Natural killer cell (primary cell): ENCODE results near the gene NEUROD6. TPM values are rescaled to one million over a fixed set of nuclear protein-coding genes. Genes with fewer than 3 reads are reported as not detected.

Experiments used
- ATAC-seq, 3 donors: fragments of 150-1000 bp in 2 of 3; fragments of 200-7000 bp in 1 of 3; cut with Tn5 transposase; 1 replicate in 1 of 3; 2 replicates in 2 of 3; pipeline ENCODE4 v1.10.0; 2021; ENCODE audit warnings: mild to moderate bottlenecking in 2 of 3, moderate library complexity in 2 of 3
- DNase-seq, 2 donors: peaks; one replicate each; pipeline versions ENCODE4 v3.0.0 to v3.0.0-alpha.2; 2013 to 2021; ENCODE audit warnings: mixed read lengths in 1 of 2
- H3K27ac ChIP-seq: one replicate; pipeline ENCODE4 v1.5.1; 2013; ENCODE audit warnings: mild to moderate bottlenecking, low read length
- H3K27me3 ChIP-seq: one replicate; pipeline ENCODE4 v1.6.1; 2013; ENCODE audit warnings: low read length; ENCODE audit not compliant: control insufficient read depth, insufficient read depth
- H3K36me3 ChIP-seq: one replicate; pipeline ENCODE4 v1.6.1; 2013; ENCODE audit warnings: low read length; ENCODE audit not compliant: control insufficient read depth, insufficient read depth
- H3K4me1 ChIP-seq: one replicate; pipeline ENCODE4 v1.6.1; 2013; ENCODE audit warnings: low read length; ENCODE audit not compliant: control insufficient read depth, insufficient read depth
- H3K4me3 ChIP-seq: one replicate; pipeline ENCODE4 v1.5.1; 2013; ENCODE audit warnings: low read length
- H3K9me3 ChIP-seq: one replicate; pipeline ENCODE4 v1.6.1; 2013; ENCODE audit warnings: low read length; ENCODE audit not compliant: control insufficient read depth, insufficient read depth
- H3K27ac Mint-ChIP-seq, 2 donors: one replicate each; pipeline ENCODE4 v1.8.0; 2022; ENCODE audit warnings: mild to moderate bottlenecking in 2 of 2, mixed read lengths in 2 of 2, moderate library complexity in 1 of 2
- H3K27me3 Mint-ChIP-seq, 2 donors: one replicate each; pipeline ENCODE4 v1.8.0; 2022; ENCODE audit warnings: low read depth in 2 of 2, mixed read lengths in 2 of 2
- H3K36me3 Mint-ChIP-seq: one replicate; pipeline ENCODE4 v1.8.0; 2022; ENCODE audit warnings: mixed read lengths
- H3K4me1 Mint-ChIP-seq, 2 donors: one replicate each; pipeline ENCODE4 v1.8.0; 2022; ENCODE audit warnings: mixed read lengths in 2 of 2
- H3K4me3 Mint-ChIP-seq: one replicate; pipeline ENCODE4 v1.8.0; 2022; ENCODE audit warnings: mild to moderate bottlenecking, moderate library complexity, mixed read lengths
- H3K9me3 Mint-ChIP-seq, 2 donors: one replicate each; pipeline ENCODE4 v1.8.0; 2022; ENCODE audit warnings: mixed read lengths in 2 of 2
- CTCF ChIP-seq: fragments of 200-600 bp; IDR thresholded peaks from one replicate; pipeline ENCODE4 v1.8.0; 2022; ENCODE audit warnings: antibody characterized with exemption
- WGBS: methylation state at CpG from one replicate; pipeline ENCODE4 v1.1.7; 2013; ENCODE audit warnings: missing lambda C conversion rate; ENCODE audit not compliant: insufficient coverage; 5-methylcytosine and 5-hydroxymethylcytosine counted together
- intact Hi-C: fragments of 100-400 bp; cut with micrococcal nuclease; formaldehyde crosslinking; loops from one replicate; pipeline ENCODE4 v1.14.2; 2022
- total RNA-seq, 4 donors: library from RNA; stranded (reverse); fragments of 120-200 nt in 1 of 4; gene quantifications; one replicate each; pipeline versions ENCODE4 v1.2.3 to v1.2.4, GENCODE V29; 2013 to 2022

NEUROD6 gene
- total RNA-seq, 3 donors from 2014 or later (not counting 1 experiment from before 2014, with no cell fraction given), result not detected

DNA sequence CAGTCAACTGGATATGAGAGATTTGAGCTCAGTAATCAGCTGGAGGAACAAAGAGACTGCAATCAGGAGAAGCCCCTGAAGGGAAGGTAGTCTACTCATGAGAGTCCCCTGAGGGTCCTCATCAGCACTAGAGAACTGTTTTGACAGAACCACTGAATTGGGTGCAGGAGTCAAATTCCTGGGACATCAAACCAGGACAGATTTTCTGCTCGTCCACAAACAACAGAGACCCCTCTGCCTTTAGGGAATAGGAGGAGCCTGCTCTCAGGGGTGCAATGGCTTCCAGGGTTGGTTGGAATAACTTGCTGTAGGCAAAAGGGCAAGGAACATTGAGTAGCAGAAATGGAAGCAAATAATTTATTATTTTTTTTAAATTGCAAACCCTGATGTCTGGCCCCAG, 21.9 kb upstream of the NEUROD6 start:
- TF ChIP-seq CTCF, result no peak
- Histone ChIP-seq H3K4me3 (no peak overlapping the region), H3K4me1 (no peaks in the 10 kb centered on the region), H3K27ac (no peak overlapping the region), H3K36me3 (no peaks in the 10 kb centered on the region), H3K27me3 (no peaks in the 10 kb centered on the region), H3K9me3 (no peaks in the 10 kb centered on the region)
- H3K27ac Mint-ChIP-seq, result no peak overlapping the region
- DNase-seq, result no peak
- no peak for ATAC-seq
- peaks cover 3% of the 10 kb centered on the region in 2 donors for H3K9me3 Mint-ChIP-seq
- intact Hi-C loops, result no loop called here
- no peaks in the 10 kb centered on the region for H3K4me1 Mint-ChIP-seq
- no peaks in the 10 kb centered on the region for H3K27me3 Mint-ChIP-seq
- H3K4me3 Mint-ChIP-seq, result no peak overlapping the region
- 40% methylated on average over 1 of the region's 1 CpG for WGBS
- H3K36me3 Mint-ChIP-seq, result no peaks in the 10 kb centered on the region

- DNase-seq (no peak), ATAC-seq (no peak)
- H3K4me3 Mint-ChIP-seq, result no peak overlapping the region
- Histone ChIP-seq H3K4me3 (no peak overlapping the region), H3K27ac (no peak overlapping the region), H3K36me3 (no peaks in the 10 kb centered on the region), H3K4me1 (no peaks in the 10 kb centered on the region), H3K27me3 (no peaks in the 10 kb centered on the region), H3K9me3 (peaks cover 3% of the 10 kb centered on the region)
- H3K9me3 Mint-ChIP-seq, result peaks cover 3 to 5% of the 10 kb centered on the region in 2 donors
- intact Hi-C loops, result no loop called here
- no peak overlapping the region for H3K27ac Mint-ChIP-seq
- no peaks in the 10 kb centered on the region for H3K27me3 Mint-ChIP-seq
- H3K4me1 Mint-ChIP-seq, result no peaks in the 10 kb centered on the region
- no peaks in the 10 kb centered on the region for H3K36me3 Mint-ChIP-seq
- no peak for TF ChIP-seq CTCF
- WGBS, result 81% methylated on average over 3 of the region's 3 CpGs
Measured at GRCh38 chr7:31358467-31358866, 17.9 kb upstream of the NEUROD6 start.

GRCh38 chr7:31345421-31345820, 4.9 kb upstream of the NEUROD6 start:
- Mint-ChIP-seq H3K4me3 (no peak overlapping the region), H3K9me3 (no peaks in the 10 kb centered on the region), H3K27me3 (peaks cover 5 to 9% of the 10 kb centered on the region in 2 donors), H3K27ac (no peak overlapping the region), H3K36me3 (no peaks in the 10 kb centered on the region), H3K4me1 (no peaks in the 10 kb centered on the region)
- intact Hi-C loops, result no loop called here
- H3K36me3 ChIP-seq, result no peaks in the 10 kb centered on the region
- no peak for DNase-seq
- no peak overlapping the region for H3K27ac ChIP-seq
- H3K27me3 ChIP-seq, result no peaks in the 10 kb centered on the region
- ATAC-seq, result no peak
- WGBS, result 85% methylated on average over 5 of the region's 5 CpGs
- TF ChIP-seq CTCF, result no peak
- H3K9me3 ChIP-seq, result no peaks in the 10 kb centered on the region
- no peak overlapping the region for H3K4me3 ChIP-seq
- no peaks in the 10 kb centered on the region for H3K4me1 ChIP-seq

- DNase-seq (no peak), ATAC-seq (no peak)
- 75% methylated on average over 2 of the region's 3 CpGs for WGBS
- H3K4me3 Mint-ChIP-seq, result no peak overlapping the region
- Histone ChIP-seq H3K27me3 (no peaks in the 10 kb centered on the region), H3K36me3 (no peaks in the 10 kb centered on the region), H3K27ac (no peak overlapping the region), H3K9me3 (no peaks in the 10 kb centered on the region), H3K4me1 (no peaks in the 10 kb centered on the region), H3K4me3 (no peak overlapping the region)
- no peak overlapping the region for H3K27ac Mint-ChIP-seq
- peaks cover 9 to 15% of the 10 kb centered on the region in 2 donors for H3K27me3 Mint-ChIP-seq
- H3K4me1 Mint-ChIP-seq, result no peaks in the 10 kb centered on the region
- intact Hi-C loops, result no loop called here
- TF ChIP-seq CTCF, result no peak
- H3K9me3 Mint-ChIP-seq, result no peaks in the 10 kb centered on the region
- no peaks in the 10 kb centered on the region for H3K36me3 Mint-ChIP-seq
Measured at GRCh38 chr7:31343516-31344305, 3.2 kb upstream of the NEUROD6 start.
